Stimulated activated memory B cell treated with anti-CD40 and anti-IgM and Interleukin-4, amounts not matched to agents 10 μg/mL and 1 μg/mL and 100 μg/mL, for 72 hours (primary cell): ENCODE measurements around the gene TSPAN11.
"Not testable (repeated sequence)": the region's sequence is repeated elsewhere in the genome, so short reads cannot be mapped to it uniquely, and the experiment has no call there.

Source experiments
- ATAC-seq: fragments of 150-1000 bp; cut with Tn5 transposase; 2 replicates; pipeline ENCODE4 v1.10.0; 2021
- H3K27ac Mint-ChIP-seq: one replicate; pipeline ENCODE4 v1.8.0; 2022; ENCODE audit warnings: mild to moderate bottlenecking, mixed read lengths
- H3K27me3 Mint-ChIP-seq: one replicate; pipeline ENCODE4 v1.8.0; 2022; ENCODE audit warnings: mixed read lengths
- H3K36me3 Mint-ChIP-seq: one replicate; pipeline ENCODE4 v1.8.0; 2022; ENCODE audit warnings: mixed read lengths
- H3K4me1 Mint-ChIP-seq: one replicate; pipeline ENCODE4 v1.8.0; 2022; ENCODE audit warnings: mixed read lengths
- H3K4me3 Mint-ChIP-seq: one replicate; pipeline ENCODE4 v1.8.0; 2022; ENCODE audit warnings: mild to moderate bottlenecking, moderate library complexity, mixed read lengths
- H3K9me3 Mint-ChIP-seq: one replicate; pipeline ENCODE4 v1.8.0; 2022; ENCODE audit warnings: mixed read lengths

Gene TSPAN11

GRCh38 chr12:31005944-31006361, 79.4 kb downstream of the TSPAN11 start:
- no peak overlapping the region for H3K27ac Mint-ChIP-seq
- H3K36me3 Mint-ChIP-seq: no peaks in the 10 kb centered on the region
- no peaks in the 10 kb centered on the region for H3K27me3 Mint-ChIP-seq
- H3K4me3 Mint-ChIP-seq: no peak overlapping the region
- H3K9me3 Mint-ChIP-seq: no peaks in the 10 kb centered on the region
- H3K4me1 Mint-ChIP-seq: no peaks in the 10 kb centered on the region
- ATAC-seq: no peak

- no peak overlapping the region for H3K27ac Mint-ChIP-seq
- H3K4me3 Mint-ChIP-seq: no peak overlapping the region
- no peaks in the 10 kb centered on the region for H3K36me3 Mint-ChIP-seq
- H3K27me3 Mint-ChIP-seq: no peaks in the 10 kb centered on the region
- H3K4me1 Mint-ChIP-seq: no peaks in the 10 kb centered on the region
- H3K9me3 Mint-ChIP-seq: no peaks in the 10 kb centered on the region
- no peak for ATAC-seq
Observed at GRCh38 chr12:31006416-31007152, 80.0 kb downstream of the TSPAN11 start.

DNA sequence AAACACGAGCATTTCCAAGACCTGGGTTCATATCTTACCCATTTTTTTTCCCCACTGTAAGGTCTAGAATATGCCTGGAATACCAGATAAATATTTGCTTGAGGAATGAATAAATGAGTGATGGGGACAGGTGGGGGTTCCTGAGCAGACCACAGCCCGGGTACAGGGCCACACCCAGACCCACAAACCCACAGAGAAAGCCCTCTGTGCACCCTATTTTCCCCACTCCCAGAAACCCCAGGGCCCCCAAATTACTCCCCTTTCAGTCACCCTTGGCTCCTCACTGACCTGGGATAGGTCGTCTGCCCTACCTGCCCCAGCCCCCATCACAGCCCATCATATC, 80.6 kb downstream of the TSPAN11 start:
- H3K27ac Mint-ChIP-seq: no peak overlapping the region
- H3K27me3 Mint-ChIP-seq: peaks cover 4% of the 10 kb centered on the region
- H3K4me3 Mint-ChIP-seq: no peak overlapping the region
- ATAC-seq: no peak
- H3K36me3 Mint-ChIP-seq: no peaks in the 10 kb centered on the region
- H3K9me3 Mint-ChIP-seq: no peaks in the 10 kb centered on the region
- H3K4me1 Mint-ChIP-seq: no peaks in the 10 kb centered on the region

GRCh38 chr12:31007636-31008175, 81.2 kb downstream of the TSPAN11 start:
- Mint-ChIP-seq H3K9me3 (no peaks in the 10 kb centered on the region), H3K4me1 (no peaks in the 10 kb centered on the region), H3K4me3 (no peak overlapping the region), H3K36me3 (no peaks in the 10 kb centered on the region), H3K27me3 (peaks cover 10% of the 10 kb centered on the region), H3K27ac (no peak overlapping the region)
- ATAC-seq: no peak

DNA sequence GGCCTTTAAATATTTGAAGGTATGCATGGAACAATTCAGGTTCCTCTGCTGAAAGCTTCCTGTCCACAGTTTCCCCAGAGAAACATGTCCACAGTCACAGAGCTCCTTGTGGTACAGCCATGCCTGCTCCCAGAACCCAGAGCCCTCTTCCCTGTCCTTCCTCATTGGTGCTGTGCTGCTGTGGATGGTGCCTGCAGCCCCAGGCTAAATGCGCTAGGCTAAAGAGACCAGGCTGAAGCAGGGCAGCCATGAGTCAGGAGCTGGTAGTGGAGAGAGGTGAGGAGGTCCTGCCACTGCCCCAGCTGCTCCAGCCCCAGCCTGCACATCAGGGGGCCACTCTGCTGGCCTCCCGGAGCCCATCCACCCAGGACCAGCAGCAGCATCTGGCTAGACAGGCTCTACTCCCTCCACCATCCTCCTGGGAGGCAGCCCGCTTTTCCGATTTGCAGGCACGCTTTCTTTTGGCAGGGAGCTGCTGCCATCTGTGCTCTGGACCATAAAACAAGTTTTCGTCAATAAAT, 81.8 kb downstream of the TSPAN11 start:
- ATAC-seq: no peak
- Mint-ChIP-seq H3K4me1 (no peaks in the 10 kb centered on the region), H3K27me3 (peaks cover 15% of the 10 kb centered on the region), H3K9me3 (no peaks in the 10 kb centered on the region), H3K36me3 (no peaks in the 10 kb centered on the region), H3K4me3 (no peak overlapping the region), H3K27ac (no peak overlapping the region)

DNA sequence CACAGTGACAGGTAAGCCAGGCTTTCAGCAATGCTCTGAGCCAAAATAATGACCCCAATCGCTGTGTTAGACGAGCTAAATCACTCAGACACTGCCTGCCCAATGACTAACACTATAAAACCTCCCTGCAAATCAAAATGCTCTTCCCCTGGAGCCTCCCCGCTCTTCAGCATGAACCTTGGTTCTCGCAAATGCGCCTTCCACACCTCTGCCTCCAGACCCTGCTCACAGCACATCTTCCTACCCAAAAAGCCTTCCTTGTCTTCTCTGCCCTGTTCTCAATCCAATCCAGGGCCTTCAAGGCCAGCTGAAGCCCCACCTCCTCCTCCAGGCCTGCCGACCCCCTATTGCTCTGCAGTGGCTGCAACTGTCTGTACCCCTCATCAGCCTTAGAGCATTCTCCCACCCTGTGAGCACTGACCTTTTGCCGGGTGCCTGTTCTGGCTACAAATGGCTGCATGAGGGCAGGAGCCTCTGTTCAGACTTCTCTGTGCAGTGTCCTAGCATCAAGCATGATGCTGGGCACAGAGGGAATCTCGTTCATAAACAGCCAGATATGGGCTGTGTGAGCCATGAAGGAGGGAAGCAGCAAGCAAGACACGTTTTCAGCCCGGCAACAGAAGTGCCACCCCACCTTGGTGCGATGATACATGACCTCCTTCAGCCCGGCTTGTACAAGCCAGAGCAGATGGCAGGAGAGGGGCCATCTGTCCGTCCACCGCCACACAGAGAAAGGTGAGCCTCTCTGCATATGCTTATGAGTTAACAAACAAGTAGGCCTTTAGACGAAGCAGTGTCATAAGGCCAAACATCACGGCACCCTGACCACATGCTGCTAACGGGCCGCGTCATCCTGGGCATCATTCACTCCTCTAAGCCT, 82.7 kb downstream of the TSPAN11 start:
- Mint-ChIP-seq H3K27ac (no peak overlapping the region), H3K4me3 (no peak overlapping the region), H3K9me3 (no peaks in the 10 kb centered on the region), H3K4me1 (no peaks in the 10 kb centered on the region), H3K36me3 (no peaks in the 10 kb centered on the region), H3K27me3 (peaks cover 15% of the 10 kb centered on the region)
- no peak for ATAC-seq

- H3K9me3 Mint-ChIP-seq: no peaks in the 10 kb centered on the region
- no peak for ATAC-seq
- peaks cover 15% of the 10 kb centered on the region for H3K27me3 Mint-ChIP-seq
- H3K4me1 Mint-ChIP-seq: no peaks in the 10 kb centered on the region
- no peaks in the 10 kb centered on the region for H3K36me3 Mint-ChIP-seq
- H3K27ac Mint-ChIP-seq: no peak overlapping the region
- H3K4me3 Mint-ChIP-seq: no peak overlapping the region
Observed at GRCh38 chr12:31009976-31010375, 83.4 kb downstream of the TSPAN11 start.

GRCh38 chr12:31011336-31011735, 84.8 kb downstream of the TSPAN11 start:
- no peaks in the 10 kb centered on the region for H3K36me3 Mint-ChIP-seq
- no peak overlapping the region for H3K27ac Mint-ChIP-seq
- no peak overlapping the region for H3K4me3 Mint-ChIP-seq
- no peaks in the 10 kb centered on the region for H3K9me3 Mint-ChIP-seq
- ATAC-seq: no peak
- peaks cover 15% of the 10 kb centered on the region for H3K27me3 Mint-ChIP-seq
- no peaks in the 10 kb centered on the region for H3K4me1 Mint-ChIP-seq

GRCh38 chr12:31011746-31012566, 85.4 kb downstream of the TSPAN11 start:
- H3K27ac Mint-ChIP-seq: no peak overlapping the region

DNA sequence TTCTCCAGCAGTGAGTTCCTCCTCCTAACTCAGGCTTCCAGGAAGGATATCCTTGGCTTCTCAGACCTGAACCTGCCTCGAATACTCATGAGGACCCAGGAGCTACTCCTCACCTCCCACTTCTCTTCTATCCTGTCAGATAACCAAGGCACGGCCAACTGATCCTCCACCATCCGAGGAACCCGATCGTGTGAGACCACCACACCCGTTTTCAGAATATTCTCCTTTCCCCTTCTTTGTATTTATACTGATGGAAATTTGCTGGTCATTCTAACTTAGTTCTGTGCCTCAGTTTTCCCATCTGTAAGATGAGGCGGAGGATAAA, 86.0 kb downstream of the TSPAN11 start:
- H3K4me1 Mint-ChIP-seq, H3K4me3 Mint-ChIP-seq, H3K9me3 Mint-ChIP-seq, ATAC-seq, H3K36me3 Mint-ChIP-seq, H3K27ac Mint-ChIP-seq: not testable (repeated sequence)
- peaks cover 15% of the 10 kb centered on the region for H3K27me3 Mint-ChIP-seq

More at GRCh38 chr12:31011746-31012566, 85.4 kb downstream of the TSPAN11 start:
- Mint-ChIP-seq H3K9me3 (no peaks in the 10 kb centered on the region), H3K4me3 (no peak overlapping the region), H3K36me3 (no peaks in the 10 kb centered on the region), H3K27me3 (peaks cover 15% of the 10 kb centered on the region), H3K4me1 (no peaks in the 10 kb centered on the region)
- peak; percentile 15 for ATAC-seq

DNA sequence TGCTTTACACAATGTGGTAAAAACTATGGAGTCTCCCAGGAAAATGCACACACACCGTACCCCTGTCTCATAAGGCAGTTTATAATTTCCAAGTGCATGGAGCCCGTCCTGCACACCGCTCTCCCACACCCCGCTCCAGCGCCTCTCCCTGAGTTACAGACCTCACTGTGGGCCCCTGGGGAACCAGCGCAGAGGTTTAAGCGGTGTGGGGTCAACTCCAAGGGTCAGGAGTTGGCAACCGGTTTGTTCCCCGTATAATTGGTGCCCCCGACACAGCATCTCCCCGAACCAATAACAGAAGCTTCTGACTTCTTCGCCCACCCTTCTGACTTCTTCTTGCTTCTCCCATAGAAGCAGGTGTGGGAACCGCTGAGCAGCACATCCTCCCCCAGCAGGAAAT, 88.7 kb downstream of the TSPAN11 start:
- Mint-ChIP-seq H3K9me3 (no peaks in the 10 kb centered on the region), H3K27me3 (peaks cover 15% of the 10 kb centered on the region), H3K36me3 (no peaks in the 10 kb centered on the region), H3K27ac (no peak overlapping the region), H3K4me3 (no peak overlapping the region), H3K4me1 (no peaks in the 10 kb centered on the region)
- ATAC-seq: no peak

DNA sequence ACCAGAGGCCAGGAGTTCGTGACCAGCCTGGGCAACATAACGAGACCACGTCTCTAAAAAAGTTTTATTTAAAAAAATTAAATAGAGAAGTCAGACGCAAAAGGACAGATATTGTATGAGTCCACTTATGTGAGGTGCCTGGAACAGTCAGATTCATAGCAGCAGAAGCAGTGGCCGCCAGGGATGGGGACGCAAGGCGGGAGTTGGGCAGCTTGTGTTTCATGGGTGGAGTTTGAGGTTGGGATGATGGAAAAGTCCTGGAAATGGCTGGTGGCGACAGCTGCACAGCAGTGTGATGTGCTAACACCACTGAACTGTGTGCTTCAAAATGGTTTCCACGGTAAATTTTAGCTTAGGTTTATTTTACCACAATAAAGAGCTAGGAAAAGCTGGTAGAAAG, 89.5 kb downstream of the TSPAN11 start:
- Mint-ChIP-seq H3K4me3 (no peak overlapping the region), H3K36me3 (no peaks in the 10 kb centered on the region), H3K27me3 (peaks cover 15% of the 10 kb centered on the region), H3K4me1 (no peaks in the 10 kb centered on the region), H3K9me3 (no peaks in the 10 kb centered on the region), H3K27ac (no peak overlapping the region)
- ATAC-seq: no peak

DNA sequence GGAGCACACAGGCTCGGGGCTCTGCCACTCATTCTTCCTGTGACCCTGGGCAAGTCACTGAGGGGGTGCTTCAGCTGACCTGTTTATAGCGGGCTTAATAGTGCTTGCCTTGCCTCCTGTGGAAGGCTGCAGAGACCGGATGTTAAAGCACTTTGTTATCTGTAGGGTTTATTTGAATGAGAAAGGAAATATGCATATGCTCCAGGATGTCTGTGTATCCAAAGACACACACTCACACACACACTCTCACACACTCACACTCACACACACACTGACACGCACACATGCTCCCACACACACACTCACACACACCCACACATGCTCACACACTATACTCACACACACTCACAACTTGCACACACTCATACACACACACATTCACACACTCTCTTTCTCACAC, 91.0 kb downstream of the TSPAN11 start:
- H3K27me3 Mint-ChIP-seq: peaks cover 13% of the 10 kb centered on the region
- H3K9me3 Mint-ChIP-seq: no peaks in the 10 kb centered on the region

GRCh38 chr12:31018106-31018789, 91.7 kb downstream of the TSPAN11 start:
- no peak for ATAC-seq
- H3K27ac Mint-ChIP-seq: no peak overlapping the region
- no peaks in the 10 kb centered on the region for H3K9me3 Mint-ChIP-seq
- no peaks in the 10 kb centered on the region for H3K4me1 Mint-ChIP-seq
- H3K36me3 Mint-ChIP-seq: no peaks in the 10 kb centered on the region
- H3K27me3 Mint-ChIP-seq: peaks cover 14% of the 10 kb centered on the region
- no peak overlapping the region for H3K4me3 Mint-ChIP-seq

More for the DNA sequence above, 91.0 kb downstream of the TSPAN11 start:
- Mint-ChIP-seq H3K4me1 (no peaks in the 10 kb centered on the region), H3K27ac (no peak overlapping the region), H3K4me3 (no peak overlapping the region), H3K36me3 (no peaks in the 10 kb centered on the region)
- no peak for ATAC-seq
